GM12865 (cell line): ENCODE data around the gene COQ4.

Experiments used
- DNase-seq: peaks from one replicate; pipeline ENCODE4 v3.0.0; 2010; ENCODE audit warnings: low read depth
- H3K4me3 ChIP-seq: 2 replicates; pipeline ENCODE4 v1.5.1; 2011; ENCODE audit warnings: mild to moderate bottlenecking, low read depth, low read length, control low read depth
- TF ChIP-seq, protein P1 (sequence below): IDR thresholded peaks from 2 replicates; pipeline ENCODE4 v1.5.1; 2011; ENCODE audit warnings: low read length, control low read depth, low read depth, inconsistent platforms; ENCODE audit not compliant: insufficient read depth; ENCODE audit errors: missing control alignments

Gene COQ4

GRCh38 chr9:128321879-128322403, 698 bp upstream of the COQ4 start:
- TF ChIP-seq, protein P1, sequence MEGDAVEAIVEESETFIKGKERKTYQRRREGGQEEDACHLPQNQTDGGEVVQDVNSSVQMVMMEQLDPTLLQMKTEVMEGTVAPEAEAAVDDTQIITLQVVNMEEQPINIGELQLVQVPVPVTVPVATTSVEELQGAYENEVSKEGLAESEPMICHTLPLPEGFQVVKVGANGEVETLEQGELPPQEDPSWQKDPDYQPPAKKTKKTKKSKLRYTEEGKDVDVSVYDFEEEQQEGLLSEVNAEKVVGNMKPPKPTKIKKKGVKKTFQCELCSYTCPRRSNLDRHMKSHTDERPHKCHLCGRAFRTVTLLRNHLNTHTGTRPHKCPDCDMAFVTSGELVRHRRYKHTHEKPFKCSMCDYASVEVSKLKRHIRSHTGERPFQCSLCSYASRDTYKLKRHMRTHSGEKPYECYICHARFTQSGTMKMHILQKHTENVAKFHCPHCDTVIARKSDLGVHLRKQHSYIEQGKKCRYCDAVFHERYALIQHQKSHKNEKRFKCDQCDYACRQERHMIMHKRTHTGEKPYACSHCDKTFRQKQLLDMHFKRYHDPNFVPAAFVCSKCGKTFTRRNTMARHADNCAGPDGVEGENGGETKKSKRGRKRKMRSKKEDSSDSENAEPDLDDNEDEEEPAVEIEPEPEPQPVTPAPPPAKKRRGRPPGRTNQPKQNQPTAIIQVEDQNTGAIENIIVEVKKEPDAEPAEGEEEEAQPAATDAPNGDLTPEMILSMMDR, result no peak
- H3K4me3 ChIP-seq, result peak overlapping the region; percentile 80
- DNase-seq, result no peak

- H3K4me3 ChIP-seq, result peak overlapping the region; percentile 80
- TF ChIP-seq, protein P1, result no peak
- no peak for DNase-seq
Observed at GRCh38 chr9:128323212-128323730, 632 bp downstream of the COQ4 start.

DNA sequence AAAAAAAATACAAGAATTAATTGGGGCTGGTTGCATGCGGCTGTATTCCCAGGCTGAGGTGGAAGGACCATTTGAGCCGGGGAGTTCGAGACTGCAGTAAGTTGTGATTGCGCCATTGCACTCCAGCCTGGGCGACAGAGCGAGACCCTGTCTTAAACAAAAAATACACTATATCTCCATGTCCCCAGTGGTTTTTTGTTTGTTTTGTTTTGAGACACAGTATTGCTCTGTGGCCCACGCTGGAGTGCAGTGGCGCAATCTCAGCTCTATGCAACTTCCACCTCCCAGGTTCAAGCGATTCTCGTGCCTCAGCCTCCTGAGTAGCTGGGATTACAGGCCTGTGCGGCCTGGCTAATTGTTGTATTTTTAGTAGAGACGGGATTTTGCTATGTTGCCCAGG, 1.2 kb downstream of the COQ4 start:
- peak overlapping the region; percentile 80 for H3K4me3 ChIP-seq
- no peak for DNase-seq
- TF ChIP-seq, protein P1, result no peak

- TF ChIP-seq, protein P1, result no peak
- H3K4me3 ChIP-seq, result no peak overlapping the region
- no peak for DNase-seq
Observed at GRCh38 chr9:128324401-128324800, 1.8 kb downstream of the COQ4 start.

- no peak for DNase-seq
- no peak overlapping the region for H3K4me3 ChIP-seq
- TF ChIP-seq, protein P1, result no peak
Observed at GRCh38 chr9:128325629-128326028, 3.0 kb downstream of the COQ4 start.

- TF ChIP-seq, protein P1, result no peak
- no peak overlapping the region for H3K4me3 ChIP-seq
- no peak for DNase-seq
Observed at GRCh38 chr9:128333451-128333869, 10.8 kb downstream of the COQ4 start.

DNA sequence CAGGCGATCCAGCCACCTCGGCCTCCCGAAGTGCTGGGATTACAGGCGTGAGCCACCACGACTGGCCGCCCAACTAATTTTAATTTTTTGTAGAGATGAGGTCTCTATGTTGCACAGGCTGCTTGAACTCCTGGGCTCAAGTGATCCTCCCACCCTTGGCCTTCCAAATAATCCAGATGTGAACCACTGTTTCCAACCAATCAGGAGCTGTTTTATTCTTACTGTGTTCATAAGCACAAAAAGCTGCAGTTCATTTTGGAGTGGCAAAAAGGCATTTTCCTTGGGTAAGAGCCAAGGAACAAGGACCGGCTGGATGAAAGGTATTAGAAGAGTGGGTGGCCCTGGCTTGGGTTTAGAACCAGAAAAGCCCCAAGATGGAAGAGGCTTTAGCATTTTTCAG, 12.5 kb downstream of the COQ4 start:
- H3K4me3 ChIP-seq, result no peak overlapping the region
- DNase-seq, result no peak
- TF ChIP-seq, protein P1, result no peak
